Bronchial epithelial cell (primary cell): Measurements from ENCODE around the gene CCNL1. TPM values are rescaled to one million over a fixed set of nuclear protein-coding genes. Genes with fewer than 3 reads are reported as not detected.
"Not testable (repeated sequence)": the region's sequence is repeated elsewhere in the genome, so short reads cannot be mapped to it uniquely, and the experiment has no call there.

Source experiments
- DNase-seq: peaks from one replicate; pipeline ENCODE4 v3.0.0-alpha.2; 2010; ENCODE audit warnings: low read depth
- FAIRE-seq: peaks from 2 replicates; lab custom pipeline; 2011; peaks lifted over from hg19 to GRCh38; lab: Jason Lieb, UNC
- H3K27me3 ChIP-seq: 2 replicates; pipeline ENCODE4 v1.5.1; 2011; ENCODE audit warnings: low read length; ENCODE audit not compliant: control insufficient read depth, insufficient read depth
- H3K36me3 ChIP-seq: 2 replicates; pipeline ENCODE4 v1.5.1; 2011; ENCODE audit warnings: low read length; ENCODE audit not compliant: control insufficient read depth, insufficient read depth
- H3K4me3 ChIP-seq: 2 replicates; pipeline ENCODE4 v1.5.1; 2011; ENCODE audit warnings: mild to moderate bottlenecking, low read depth, low read length, control low read depth
- CTCF ChIP-seq: IDR thresholded peaks from 2 replicates; pipeline ENCODE4 v1.5.1; 2011; ENCODE audit warnings: mild to moderate bottlenecking, moderate library complexity, low read length, control low read depth, inconsistent platforms; ENCODE audit not compliant: insufficient read depth, severe bottlenecking
- total RNA-seq: library from RNA; depleted of rRNA; stranded (reverse); fragments of >200 nt; gene quantifications from 2 replicates; pipeline ENCODE4 v1.2.1, GENCODE V29; 2014

CCNL1 gene
- total RNA-seq, 1 donor from 2014 or later: 107 TPM

GRCh38 chr3:157179365-157179803 lies 19.4 kb upstream of the CCNL1 start:
- DNase-seq (no peak), FAIRE-seq (no peak)
- Histone ChIP-seq H3K27me3 (no peaks in the 10 kb centered on the region), H3K36me3 (no peaks in the 10 kb centered on the region), H3K4me3 (no peak overlapping the region)
- TF ChIP-seq CTCF: no peak

GRCh38 chr3:157178503-157179364 lies 18.8 kb upstream of the CCNL1 start:
- FAIRE-seq, H3K27me3 ChIP-seq, DNase-seq, H3K4me3 ChIP-seq, H3K36me3 ChIP-seq: not testable (repeated sequence)

GRCh38 chr3:157177801-157178453 lies 18.0 kb upstream of the CCNL1 start:
- H3K36me3 ChIP-seq, H3K4me3 ChIP-seq, H3K27me3 ChIP-seq, FAIRE-seq, DNase-seq: not testable (repeated sequence)

- H3K4me3 ChIP-seq: no peak overlapping the region
- DNase-seq (no peak), FAIRE-seq (no peak)
- TF ChIP-seq CTCF: no peak
- no peaks in the 10 kb centered on the region for H3K36me3 ChIP-seq
- H3K27me3 ChIP-seq: no peaks in the 10 kb centered on the region
These were observed 17.0 kb upstream of the CCNL1 start for GRCh38 chr3:157176934-157177333.

- no peaks in the 10 kb centered on the region for H3K27me3 ChIP-seq
- no peaks in the 10 kb centered on the region for H3K36me3 ChIP-seq
- no peak for FAIRE-seq
- no peak for DNase-seq
- H3K4me3 ChIP-seq: peak overlapping the region; percentile 53
- TF ChIP-seq CTCF: no peak
These were observed 16.0 kb upstream of the CCNL1 start for GRCh38 chr3:157175691-157176507.

GRCh38 chr3:157174649-157175498 lies 14.9 kb upstream of the CCNL1 start:
- FAIRE-seq (no peak), DNase-seq (peak; percentile 96)
- no peak for TF ChIP-seq CTCF
- H3K36me3 ChIP-seq: no peaks in the 10 kb centered on the region
- H3K27me3 ChIP-seq: no peaks in the 10 kb centered on the region
- H3K4me3 ChIP-seq: peak overlapping the region; percentile 57
